ENCODE measurements around the gene PDE8B. TPM values are rescaled to one million over a fixed set of nuclear protein-coding genes. Genes with fewer than 3 reads are reported as not detected.

Gene PDE8B
- polyA plus RNA-seq, 1 experiment: 0.02 TPM

- no peaks in the 10 kb centered on the region; the same call in 1 of the 2 replicates for H3K9me3 ChIP-seq (ENCODE audit: control insufficient read depth, insufficient read depth, low read length)
- peak overlapping the region; percentile 14; the same call in 1 of the 2 replicates for H3K4me3 ChIP-seq (ENCODE audit: low read depth, low read length)
- TF ChIP-seq CTCF (IDR thresholded peaks at IDR 0.05; ENCODE audit: low read depth, low read length): no peak
- ChIA-PET POLR2A (interaction anchor here (0.6 kb wide), 1 partner anchor 612 kb away, joined by 4 read pairs; no protein-coding TSS in a partner anchor), CTCF (interaction anchor here (0.7 to 2.9 kb wide), 4 partner anchors 23 to 325 kb away, joined by 3 to 18 read pairs (median 8); partner anchors contain the start of gene WDR41)
- H3K27ac ChIP-seq (ENCODE audit: low read depth, low read length): peak overlapping the region; percentile 89
- peak; percentile 72 for DNase-seq (ENCODE audit: low read depth, low spot score)
- no peaks in the 10 kb centered on the region for H3K27me3 ChIP-seq (ENCODE audit: control insufficient read depth, insufficient read depth, low read length)
Measured at GRCh38 chr5:77167695-77168121, 42.8 kb upstream of the PDE8B start.

- peak overlapping the region; percentile 35 for H3K4me3 ChIP-seq (ENCODE audit: low read depth, low read length)
Measured at GRCh38 chr5:77168161-77168878, 42.2 kb upstream of the PDE8B start.

GRCh38 chr5:77168879-77169244 is 41.6 kb upstream of the PDE8B start:
- no peak for DNase-seq (ENCODE audit: low read depth, low spot score)
- H3K27me3 ChIP-seq (ENCODE audit: control insufficient read depth, insufficient read depth, low read length): peaks cover 2% of the 10 kb centered on the region
- CTCF ChIA-PET: interaction anchor here (2.4 to 2.9 kb wide), 2 partner anchors 24 to 324 kb away, joined by 10 to 18 read pairs; partner anchors contain the start of gene WDR41
- POLR2A ChIA-PET: no interaction called here
- TF ChIP-seq CTCF (IDR thresholded peaks at IDR 0.05; ENCODE audit: low read depth, low read length): no peak
- H3K27ac ChIP-seq (ENCODE audit: low read depth, low read length): peak overlapping the region; percentile 89
- no peaks in the 10 kb centered on the region; the same call in 1 of the 2 replicates for H3K9me3 ChIP-seq (ENCODE audit: control insufficient read depth, insufficient read depth, low read length)
- H3K4me3 ChIP-seq (ENCODE audit: low read depth, low read length): no peak overlapping the region

More at GRCh38 chr5:77168161-77168878, 42.2 kb upstream of the PDE8B start:
- TF ChIP-seq CTCF (IDR thresholded peaks at IDR 0.05; ENCODE audit: low read depth, low read length): no peak
- Histone ChIP-seq H3K27ac (ENCODE audit: low read depth, low read length) (peak overlapping the region; percentile 89), H3K9me3 (ENCODE audit: control insufficient read depth, insufficient read depth, low read length) (no peaks in the 10 kb centered on the region; the same call in 1 of the 2 replicates), H3K27me3 (ENCODE audit: control insufficient read depth, insufficient read depth, low read length) (no peaks in the 10 kb centered on the region)
- ChIA-PET POLR2A (interaction anchor here (0.6 kb wide), 1 partner anchor 611 kb away, joined by 4 read pairs; no protein-coding TSS in a partner anchor), CTCF (interaction anchor here (0.7 to 2.9 kb wide), 4 partner anchors 24 to 324 kb away, joined by 3 to 18 read pairs (median 8); partner anchors contain the start of gene WDR41)
- DNase-seq (ENCODE audit: low read depth, low spot score): no peak

GRCh38 chr5:77170196-77170890 is 40.1 kb upstream of the PDE8B start:
- no peak overlapping the region for H3K27ac ChIP-seq (ENCODE audit: low read depth, low read length)
- peaks cover 7% of the 10 kb centered on the region for H3K27me3 ChIP-seq (ENCODE audit: control insufficient read depth, insufficient read depth, low read length)
- DNase-seq (ENCODE audit: low read depth, low spot score): no peak
- ChIA-PET POLR2A (interaction anchor here (0.6 kb wide), 1 partner anchor 968 kb away, joined by 8 read pairs; no protein-coding TSS in a partner anchor), CTCF (interaction anchor here (0.9 to 3.0 kb wide), 4 partner anchors 11 to 322 kb away, joined by 3 to 13 read pairs (median 6); partner anchors contain the start of gene WDR41)
- no peaks in the 10 kb centered on the region; the same call in 1 of the 2 replicates for H3K9me3 ChIP-seq (ENCODE audit: control insufficient read depth, insufficient read depth, low read length)
- TF ChIP-seq CTCF (IDR thresholded peaks at IDR 0.05; ENCODE audit: low read depth, low read length): no peak
- no peak overlapping the region for H3K4me3 ChIP-seq (ENCODE audit: low read depth, low read length)
